HuH-7.5 (cell line): ENCODE data around the gene TENT4A.
A peak's percentile ranks its signal among the peaks of the same experiment; 100 is the strongest.

Experiments used
- DNase-seq: peaks from one replicate; pipeline ENCODE4 v3.0.0; 2011; ENCODE audit warnings: low spot score

TENT4A gene

DNA sequence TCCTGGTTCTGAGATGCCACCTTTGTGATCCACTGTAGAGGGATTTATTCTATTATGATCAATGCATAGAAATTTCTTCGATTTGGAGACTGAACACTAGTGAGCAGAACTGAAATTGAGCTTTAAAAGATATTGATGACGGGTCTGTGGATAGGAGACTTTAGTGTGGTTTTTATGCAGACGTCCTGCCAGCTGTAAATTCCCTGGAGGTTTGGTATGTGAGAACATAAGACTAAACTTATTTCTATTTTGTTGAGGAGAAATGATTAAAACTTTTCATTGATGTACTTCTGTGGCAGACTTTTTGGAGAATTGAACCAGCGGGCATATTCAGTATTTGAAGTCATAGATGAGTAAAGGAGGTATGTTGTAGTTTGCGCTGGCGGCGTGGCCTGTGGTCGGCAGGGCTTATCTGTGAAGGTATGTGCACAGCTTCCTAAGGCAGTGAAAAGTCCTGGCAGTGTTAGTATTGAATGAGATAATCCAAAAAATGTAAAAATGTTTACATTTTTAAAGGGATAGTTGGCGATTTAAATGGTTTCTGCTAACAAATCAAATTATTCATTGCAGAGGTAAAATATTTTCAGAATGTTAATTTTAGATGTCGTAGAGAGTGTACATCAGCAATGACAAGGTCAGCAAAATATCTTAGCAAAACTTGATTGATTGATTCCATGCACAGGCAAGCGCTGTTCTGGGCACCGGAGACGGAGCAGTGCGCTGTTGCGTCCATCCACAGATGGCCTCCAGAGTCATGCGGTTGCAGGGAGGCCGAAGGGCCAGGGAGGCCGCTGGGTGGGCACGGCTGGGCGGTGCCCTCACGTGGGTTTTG is 20.4 kb downstream of the TENT4A start:
- DNase-seq, result no peak

DNA sequence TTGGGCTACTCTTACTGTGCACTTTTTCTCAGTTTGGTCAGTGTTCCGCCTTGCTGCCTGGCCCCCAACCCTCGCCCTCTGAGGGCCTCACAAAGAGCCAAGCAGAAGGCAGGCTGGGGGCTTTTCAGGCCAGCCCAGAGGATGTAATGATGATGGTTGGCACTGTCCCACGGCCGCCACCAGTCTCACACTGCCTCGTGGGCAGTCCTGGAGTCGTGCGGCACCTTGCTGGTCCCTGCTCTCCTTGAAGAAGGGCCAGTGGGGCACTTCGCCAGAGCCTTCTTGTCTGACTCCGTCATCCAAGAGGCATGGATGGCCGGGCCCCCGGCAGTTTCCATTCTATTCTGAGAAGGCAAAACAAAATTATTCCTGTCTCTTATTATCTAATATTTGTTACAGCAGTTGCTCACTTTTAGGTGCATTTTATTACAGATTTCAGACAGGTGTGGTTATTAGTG is 21.0 kb downstream of the TENT4A start:
- no peak for DNase-seq

DNA sequence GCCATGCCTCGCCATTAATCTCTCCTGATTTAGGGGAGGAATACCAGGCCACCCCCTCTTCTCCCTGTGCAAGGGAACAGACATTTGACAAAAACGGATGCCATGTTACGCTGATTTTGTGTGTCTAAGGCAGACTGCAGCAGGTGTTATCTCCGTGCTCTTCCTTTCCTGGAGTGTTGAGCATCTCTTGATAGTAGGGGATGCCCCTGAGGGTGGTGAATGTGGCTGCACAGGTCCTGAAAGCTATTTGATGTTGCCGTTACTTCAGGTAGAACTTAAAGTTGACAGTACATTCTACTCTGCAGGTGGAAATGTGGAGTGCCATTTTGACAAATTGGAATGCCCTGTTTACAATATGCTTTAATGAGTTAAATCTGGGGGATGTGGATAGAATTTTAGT is 21.5 kb downstream of the TENT4A start:
- no peak for DNase-seq

DNA sequence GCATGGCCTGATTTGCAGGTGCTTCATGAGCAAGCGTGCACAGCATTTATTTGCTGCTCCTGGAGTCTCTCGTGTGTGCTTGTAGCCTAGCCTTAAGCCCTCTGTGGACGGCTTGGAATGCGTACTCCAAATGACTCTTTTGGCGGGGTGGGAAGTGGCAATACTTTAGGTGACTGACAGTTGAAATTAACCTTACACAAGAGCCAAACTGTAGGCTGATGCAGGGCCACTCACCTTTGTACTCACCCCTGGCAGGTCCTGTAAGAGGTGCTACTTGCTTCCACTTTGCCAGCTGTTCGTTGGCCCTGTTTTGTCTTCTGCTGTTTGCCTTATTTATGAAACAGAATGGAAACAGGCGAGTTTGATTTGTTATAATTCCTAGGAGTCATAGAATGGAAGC is 22.9 kb downstream of the TENT4A start:
- DNase-seq, result no peak

DNA sequence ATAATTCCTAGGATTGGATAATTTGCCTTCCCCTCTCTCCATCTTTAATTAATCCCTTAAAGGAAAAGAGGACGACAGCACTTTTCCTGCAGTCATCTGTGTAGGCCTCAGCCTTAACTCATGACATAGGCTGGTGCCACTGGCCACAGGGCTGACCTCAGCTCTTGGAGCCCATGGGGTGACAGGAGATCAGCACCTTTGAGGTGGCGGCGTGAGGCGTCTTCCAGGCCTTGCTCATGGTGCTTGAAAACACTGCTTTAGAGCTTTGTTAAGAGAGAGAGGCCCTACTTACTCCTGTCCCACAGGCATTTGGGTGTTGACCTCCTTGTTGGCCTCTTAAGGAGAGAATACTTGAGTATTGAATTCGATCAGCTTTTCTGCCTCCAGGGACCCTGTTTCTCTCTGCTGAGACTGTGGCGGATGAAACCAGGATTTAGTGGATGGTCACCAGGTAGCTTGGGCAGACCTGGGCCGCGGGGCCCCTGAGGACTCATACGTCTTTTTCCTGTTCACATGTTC is 23.4 kb downstream of the TENT4A start:
- no peak for DNase-seq

DNA sequence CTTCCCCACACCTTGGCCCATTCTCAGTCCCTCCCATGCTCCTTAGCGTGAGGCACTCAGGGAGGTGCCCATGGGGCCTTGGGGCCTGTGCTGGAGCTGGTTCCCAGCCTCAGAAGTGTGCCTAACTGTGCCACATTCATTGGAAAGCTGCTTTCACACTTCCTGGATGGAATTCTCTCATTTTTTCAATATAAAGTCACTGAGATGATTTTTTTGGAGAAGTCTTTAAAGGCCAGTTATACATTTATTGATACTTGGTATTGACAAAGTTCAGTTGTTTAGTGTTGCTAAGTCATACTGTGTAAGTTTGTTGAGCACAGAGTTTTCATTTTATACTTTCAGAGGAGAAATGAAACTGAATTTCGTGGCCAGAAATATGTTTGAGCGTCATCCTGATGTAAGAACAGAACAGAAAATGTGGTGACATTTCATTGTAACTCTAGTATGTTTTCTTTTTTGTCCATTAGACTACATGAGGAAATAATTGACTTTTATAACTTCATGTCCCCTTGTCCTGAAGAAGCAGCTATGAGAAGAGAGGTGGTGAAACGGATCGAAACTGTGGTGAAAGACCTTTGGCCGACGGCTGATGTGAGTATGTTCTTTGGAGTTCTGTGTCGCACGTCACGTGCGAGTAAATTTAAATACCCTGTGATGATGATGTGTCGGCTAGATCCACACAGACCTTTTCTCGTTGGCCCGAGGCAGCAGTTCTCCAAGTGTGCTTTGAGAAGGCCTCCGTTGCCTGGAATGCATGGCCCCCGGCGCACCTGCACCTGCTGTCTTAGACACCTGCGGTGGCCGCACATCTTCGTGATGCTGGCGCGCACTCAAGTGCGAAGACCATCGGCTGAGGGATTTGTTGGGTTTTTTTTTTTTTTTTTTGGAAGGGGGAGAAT is 24.1 kb downstream of the TENT4A start:
- DNase-seq, result no peak

DNA sequence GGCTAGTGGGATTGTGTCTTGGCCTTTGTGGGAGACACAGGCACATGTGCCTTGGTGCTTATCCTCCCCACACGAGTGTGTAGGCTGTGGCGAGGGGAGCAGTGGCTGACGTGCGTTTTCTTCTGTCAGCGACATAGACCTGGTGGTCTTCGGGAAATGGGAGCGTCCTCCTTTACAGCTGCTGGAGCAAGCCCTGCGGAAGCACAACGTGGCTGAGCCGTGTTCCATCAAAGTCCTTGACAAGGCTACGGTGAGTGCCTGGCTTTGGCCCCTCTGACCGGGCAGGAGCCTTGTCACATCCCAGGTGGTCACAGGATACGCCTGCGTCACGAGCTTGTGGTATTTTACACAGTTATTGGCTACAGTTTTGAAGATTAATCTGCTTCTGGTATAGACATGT is 26.4 kb downstream of the TENT4A start:
- DNase-seq, result no peak

DNA sequence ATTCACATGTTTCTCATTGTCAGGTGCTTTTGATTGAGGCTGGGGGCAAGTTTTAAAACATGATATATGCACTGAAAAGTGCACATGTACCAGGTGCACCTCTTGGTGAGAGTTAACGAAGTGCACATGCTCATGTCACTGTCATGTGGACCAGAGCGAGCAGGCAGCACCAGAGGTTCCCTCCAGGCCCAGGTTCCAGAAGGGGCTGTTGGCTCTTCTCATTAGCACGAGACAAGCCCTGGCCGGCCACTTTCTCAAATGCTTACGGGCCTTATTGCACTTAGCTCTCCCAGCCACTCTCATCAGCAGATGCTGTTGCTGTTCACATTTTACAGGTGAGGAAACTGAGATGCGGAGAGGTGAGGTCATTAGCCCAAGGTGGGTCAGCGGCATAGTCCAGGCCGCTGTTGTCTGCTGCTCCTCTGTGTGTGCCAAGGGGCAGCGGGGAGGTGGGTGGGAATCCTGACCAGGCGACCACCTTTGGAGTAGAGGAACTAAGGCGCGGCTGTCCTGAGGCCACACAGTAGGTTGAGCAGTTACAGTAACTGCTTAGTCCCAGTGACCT is 27.4 kb downstream of the TENT4A start:
- DNase-seq, result no peak

DNA sequence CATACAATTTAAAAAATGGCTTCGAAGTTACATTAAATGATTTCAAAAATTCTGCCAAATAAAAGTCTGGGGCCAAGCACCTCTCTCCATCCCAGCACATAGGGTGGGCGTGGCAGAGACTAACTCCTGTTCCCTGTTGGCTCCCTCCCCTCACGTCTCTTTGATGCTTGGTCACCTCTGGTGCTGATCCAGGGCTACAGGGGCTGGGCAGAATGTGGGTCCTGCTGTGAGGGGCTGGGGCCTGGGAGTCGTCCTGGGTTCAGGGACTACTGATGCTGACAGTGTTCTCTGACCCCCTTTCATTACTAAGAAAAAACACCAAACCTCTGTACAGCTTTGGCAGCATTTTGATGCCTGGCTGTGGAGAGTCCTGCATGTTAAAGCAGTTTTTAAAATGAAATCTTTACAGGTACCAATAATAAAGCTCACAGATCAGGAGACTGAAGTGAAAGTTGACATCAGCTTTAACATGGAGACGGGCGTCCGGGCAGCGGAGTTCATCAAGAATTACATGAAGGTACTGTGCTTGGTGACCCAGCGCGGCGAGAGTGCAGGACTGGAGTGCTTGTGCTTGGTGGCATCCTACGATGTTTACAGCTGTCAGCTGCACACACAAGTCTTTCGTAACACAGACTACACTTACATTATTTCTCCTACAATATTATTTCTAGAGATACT is 29.0 kb downstream of the TENT4A start:
- DNase-seq, result no peak

DNA sequence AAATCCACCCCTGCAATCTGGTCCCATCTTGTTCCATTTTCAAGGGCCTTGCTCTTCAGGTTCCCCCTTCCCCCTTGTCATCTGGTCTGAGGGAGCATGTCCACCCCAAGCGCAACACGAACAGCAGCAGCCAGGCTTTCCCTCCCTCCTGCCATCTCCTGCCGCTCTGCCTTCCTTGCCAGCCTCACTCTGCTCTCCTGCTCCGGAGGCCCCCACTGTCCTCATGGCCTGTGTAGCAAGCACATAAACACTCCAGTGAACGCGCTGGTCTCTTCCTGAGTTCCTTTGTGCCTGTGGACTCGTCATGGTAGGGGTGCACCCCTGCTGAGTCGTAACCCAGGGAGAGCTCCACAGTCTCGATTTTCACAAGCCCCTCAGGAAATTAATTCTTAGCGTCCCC is 29.9 kb downstream of the TENT4A start:
- no peak for DNase-seq

DNA sequence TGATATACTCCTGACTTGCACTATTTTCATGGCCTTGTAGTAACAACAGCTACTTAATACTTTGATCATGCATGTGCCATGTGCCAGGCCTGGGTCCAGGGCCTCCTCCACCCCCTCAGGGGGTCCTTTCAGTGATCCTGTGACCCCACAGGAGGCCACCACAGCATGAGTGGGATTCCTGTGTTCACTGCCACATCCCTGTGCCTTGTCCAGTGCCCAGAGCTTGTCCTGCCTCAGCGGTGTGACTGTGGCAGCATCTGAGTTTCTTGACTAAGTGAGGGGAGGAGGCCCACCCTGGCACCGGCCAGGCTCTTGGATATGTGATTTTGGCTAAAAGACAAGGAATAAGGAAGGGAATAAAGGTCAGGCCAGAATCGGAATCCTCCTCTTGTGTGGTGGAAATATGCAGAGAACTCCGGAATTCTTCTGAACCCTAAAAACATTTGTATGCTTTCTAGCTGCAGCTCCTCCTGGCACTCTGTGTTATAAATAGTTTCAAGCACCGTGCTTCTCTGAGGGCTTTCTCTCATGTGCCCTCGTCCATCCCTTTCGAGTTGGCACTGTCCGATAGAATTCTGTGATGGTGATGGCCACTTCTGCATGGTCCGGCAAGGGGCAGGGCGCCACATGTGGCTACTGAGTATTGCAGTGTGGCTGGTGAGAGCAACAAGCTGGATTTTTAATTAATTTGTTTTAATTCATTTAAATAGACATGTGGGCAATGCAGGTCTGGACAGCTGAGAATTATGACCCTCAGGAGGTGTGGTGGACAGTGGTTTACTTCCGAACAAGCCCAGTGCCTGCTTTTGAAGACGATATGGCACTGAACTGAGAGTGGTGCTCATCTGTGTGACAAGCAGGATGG is 31.8 kb downstream of the TENT4A start:
- DNase-seq, result no peak

DNA sequence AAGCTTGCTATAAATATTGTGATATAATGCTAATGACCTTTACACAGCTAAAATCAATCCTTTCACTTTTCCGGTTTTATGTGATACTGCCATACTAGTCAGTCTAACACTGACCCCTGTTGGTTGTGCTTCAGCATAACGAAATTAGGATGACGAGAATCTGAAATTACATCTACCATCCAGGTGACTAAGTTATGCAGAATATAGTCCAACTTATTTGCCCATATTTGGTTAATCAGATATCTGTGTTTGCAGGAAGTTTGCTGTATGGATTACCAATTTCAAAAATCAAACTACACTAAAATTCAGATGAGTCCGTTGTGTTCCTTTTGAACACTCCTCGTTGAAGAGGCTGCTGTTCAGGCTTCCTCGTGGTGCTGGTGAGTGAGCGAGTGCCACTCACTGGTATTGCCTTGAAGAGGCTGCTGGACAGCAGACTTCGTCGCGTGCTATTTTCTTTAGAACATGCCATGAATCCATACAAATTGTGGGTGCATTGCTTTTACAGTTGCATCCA is 32.5 kb downstream of the TENT4A start:
- DNase-seq, result peak; percentile 34

DNA sequence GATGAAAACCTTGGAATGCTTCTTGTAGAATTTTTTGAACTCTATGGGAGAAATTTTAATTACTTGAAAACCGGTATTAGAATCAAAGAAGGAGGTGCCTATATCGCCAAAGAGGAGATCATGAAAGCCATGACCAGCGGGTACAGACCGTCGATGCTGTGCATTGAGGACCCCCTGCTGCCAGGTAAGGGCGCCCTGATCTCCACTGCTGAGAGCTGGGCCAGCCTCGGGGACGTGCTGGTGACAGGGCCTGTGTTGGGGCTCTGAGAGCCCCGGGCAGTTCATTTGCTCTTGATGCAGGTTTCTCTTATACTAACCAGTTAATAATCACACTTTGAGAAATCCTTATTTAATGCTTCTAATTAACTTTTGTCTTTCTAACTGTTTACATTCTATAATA is 33.0 kb downstream of the TENT4A start:
- no peak for DNase-seq

DNA sequence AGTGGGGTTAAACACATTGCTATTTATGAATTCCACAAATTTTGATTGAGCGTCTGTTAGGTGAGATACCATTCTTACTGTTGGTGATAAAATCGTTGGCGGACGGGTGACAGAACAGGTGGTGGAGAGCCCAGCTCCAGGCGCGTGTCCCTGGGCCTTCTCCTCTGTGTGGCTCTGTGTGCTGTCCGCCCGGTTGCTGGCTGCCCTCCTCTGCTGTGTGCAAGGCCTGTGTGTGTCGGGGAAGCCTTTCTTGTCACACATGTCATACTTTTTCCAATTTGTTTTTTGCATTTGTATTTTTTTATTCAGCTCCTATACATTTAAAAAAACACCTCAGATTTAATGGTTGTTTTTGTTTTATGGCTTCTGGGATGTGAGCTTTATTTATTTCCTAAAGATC is 33.9 kb downstream of the TENT4A start:
- DNase-seq, result no peak

DNA sequence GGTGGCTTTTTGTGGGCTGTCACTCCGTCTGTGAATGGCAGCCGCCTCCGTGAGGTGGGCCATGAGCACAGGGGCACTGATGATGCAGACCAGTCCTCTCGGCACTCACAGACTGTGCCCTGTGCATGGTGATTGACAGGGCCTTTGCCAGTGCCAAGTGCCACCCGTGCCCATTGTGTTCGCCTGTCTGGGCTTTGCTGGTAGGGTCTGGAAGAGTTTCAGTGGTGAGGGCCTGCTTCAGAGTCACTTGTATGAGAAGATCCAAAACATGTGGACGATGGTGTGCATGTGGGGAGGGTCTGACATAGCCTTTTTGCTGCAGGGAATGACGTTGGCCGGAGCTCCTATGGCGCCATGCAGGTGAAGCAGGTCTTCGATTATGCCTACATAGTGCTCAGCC is 34.9 kb downstream of the TENT4A start:
- DNase-seq, result no peak

DNA sequence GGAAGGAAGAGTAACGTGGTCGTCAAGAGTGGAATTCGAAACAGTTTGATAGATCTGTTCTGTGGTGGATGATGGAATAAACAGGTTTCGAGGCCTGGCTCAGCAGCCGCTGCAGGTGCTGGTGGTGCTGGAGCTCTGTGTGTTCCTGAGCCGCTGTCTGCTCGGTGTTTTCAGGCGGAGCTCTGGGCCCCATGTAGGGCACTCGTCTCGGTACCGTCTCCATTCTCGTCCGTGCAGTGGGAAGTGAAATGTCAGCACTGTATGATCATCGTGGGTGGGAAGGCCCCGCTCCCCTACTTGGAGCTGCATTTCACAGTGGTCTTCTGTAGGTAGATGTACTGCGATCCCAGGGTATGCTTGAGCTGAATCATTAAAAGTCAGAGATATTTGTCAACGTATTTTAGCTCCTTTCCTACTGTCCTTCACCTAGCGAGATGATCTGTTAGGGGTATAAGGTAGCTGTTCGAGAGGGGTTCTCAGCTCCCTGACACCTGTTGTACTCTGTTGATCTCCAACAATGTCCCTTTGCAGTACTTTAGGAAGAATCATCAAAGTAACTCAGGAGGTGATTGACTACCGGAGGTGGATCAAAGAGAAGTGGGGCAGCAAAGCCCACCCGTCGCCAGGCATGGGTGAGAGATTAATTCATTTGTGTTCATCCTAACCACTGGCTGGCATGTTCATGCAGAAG is 35.9 kb downstream of the TENT4A start:
- no peak for DNase-seq

DNA sequence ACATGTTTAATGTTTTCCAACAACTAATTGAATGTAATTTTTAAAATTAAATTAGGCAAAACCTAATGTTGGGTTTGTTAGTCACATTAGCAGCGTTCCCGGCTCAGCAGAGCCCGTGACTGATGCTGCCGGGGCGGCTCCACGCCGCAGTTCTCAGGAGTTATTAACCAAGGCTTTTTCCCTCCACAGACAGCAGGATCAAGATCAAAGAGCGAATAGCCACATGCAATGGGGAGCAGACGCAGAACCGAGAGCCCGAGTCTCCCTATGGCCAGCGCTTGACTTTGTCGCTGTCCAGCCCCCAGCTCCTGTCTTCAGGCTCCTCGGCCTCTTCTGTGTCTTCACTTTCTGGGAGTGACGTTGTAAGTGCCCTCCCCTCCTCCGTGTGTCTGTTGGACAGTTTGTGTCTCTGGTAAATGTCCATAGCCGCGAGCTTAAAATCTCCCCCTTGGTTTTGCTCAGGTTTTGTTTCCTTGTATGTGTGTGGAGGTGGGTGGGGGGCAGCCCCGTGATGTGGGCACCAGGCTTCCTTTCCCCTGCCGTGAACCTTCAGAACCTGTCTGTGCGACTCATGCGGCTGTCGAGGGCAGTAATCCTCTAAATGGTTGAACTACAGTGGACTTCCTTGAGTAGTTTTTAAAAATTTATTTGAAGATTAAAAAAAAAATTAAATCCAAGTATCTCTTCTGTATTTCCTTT is 37.1 kb downstream of the TENT4A start:
- DNase-seq, result no peak

DNA sequence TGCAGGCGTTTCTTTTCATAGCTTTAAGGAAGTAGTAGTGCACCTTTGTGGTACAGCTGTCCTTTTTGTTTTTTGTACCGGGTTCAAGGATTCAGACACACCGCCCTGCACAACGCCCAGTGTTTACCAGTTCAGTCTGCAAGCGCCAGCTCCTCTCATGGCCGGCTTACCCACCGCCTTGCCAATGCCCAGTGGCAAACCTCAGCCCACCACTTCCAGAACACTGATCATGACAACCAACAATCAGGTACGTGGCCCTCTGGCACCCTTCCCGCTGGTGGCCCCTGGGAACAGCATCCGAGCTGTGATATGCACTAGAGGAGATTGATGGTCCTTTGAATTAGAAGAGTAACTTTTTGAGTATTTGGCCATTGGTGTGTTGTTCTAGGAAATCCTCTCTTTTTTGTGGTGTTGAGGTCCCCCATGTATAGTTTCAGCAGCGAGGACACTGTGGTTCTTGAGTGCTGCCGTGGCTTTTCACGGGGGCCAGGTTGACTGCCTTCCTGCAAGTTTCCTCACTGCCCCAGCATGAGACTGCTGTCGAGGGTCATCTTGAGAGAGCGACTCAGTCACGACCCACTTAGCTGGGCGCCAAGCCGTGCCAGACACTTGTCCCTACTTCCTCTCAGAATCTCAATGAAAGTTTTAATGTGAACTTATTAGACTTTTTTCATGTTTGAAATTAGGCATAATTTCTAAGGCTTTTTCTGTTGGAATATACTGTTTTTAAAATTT is 37.9 kb downstream of the TENT4A start:
- no peak for DNase-seq

DNA sequence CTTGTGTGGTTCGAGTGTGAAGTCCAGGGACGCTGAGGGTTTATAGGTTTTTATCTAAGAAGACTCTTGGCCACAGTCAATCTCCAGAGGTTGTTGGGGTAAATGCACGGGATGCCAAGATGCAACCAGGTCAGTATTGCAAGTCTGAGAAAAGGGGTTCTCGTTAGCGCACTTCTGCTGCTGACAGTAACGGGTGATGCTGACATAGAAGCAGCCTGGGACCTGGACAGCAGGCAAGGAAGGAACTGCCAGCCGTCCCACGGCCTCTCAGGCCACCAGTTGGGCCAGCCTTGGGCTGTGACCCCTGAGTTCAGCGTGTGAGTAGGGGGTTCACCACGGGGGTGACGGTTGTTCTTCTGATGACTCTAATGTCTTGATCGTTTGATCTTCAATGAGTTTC is 39.0 kb downstream of the TENT4A start:
- no peak for DNase-seq
